Activated naive CD4-positive, alpha-beta T cell treated with anti-CD3 and anti-CD28 coated beads, Interleukin-2, amount 50 U/mL, for 72 hours (primary cell): Measurements from ENCODE around the gene ARHGAP4. TPM values are rescaled to one million over a fixed set of nuclear protein-coding genes. Genes with fewer than 3 reads are reported as not detected.

Source experiments
- ATAC-seq, 2 donors: fragments of 150-1000 bp; cut with Tn5 transposase; 2 replicates each; pipeline ENCODE4 v1.10.0; 2021; ENCODE audit warnings: mild to moderate bottlenecking in 2 of 2, moderate library complexity in 2 of 2
- DNase-seq, 2 donors: peaks; one replicate each; pipeline ENCODE4 v3.0.0; 2021 to 2022; ENCODE audit warnings: low spot score in 2 of 2
- H3K27ac Mint-ChIP-seq, 2 donors: one replicate each; pipeline ENCODE4 v1.8.0; 2022; ENCODE audit warnings: mild to moderate bottlenecking in 2 of 2, mixed read lengths in 2 of 2
- H3K36me3 Mint-ChIP-seq, 2 donors: one replicate each; pipeline ENCODE4 v1.8.0; 2022; ENCODE audit warnings: mixed read lengths in 2 of 2
- H3K9me3 Mint-ChIP-seq, 2 donors: one replicate each; pipeline ENCODE4 v1.8.0; 2022; ENCODE audit warnings: mixed read lengths in 2 of 2
- total RNA-seq, 2 donors: library from RNA; stranded (reverse); gene quantifications; one replicate each; pipeline ENCODE4 v1.2.3, GENCODE V29; 2022

ARHGAP4 gene
- total RNA-seq, 2 donors from 2014 or later, result 90.0 to 138 TPM

- H3K9me3 Mint-ChIP-seq, result no peaks in the 10 kb centered on the region
- DNase-seq, result no peak
- H3K36me3 Mint-ChIP-seq, result peaks cover 12 to 15% of the 10 kb centered on the region in 2 donors
- peak overlapping the region; percentile 94 to 97 for H3K27ac Mint-ChIP-seq
- no peak for ATAC-seq
Measured at GRCh38 chrX:153924149-153924861, 1.8 kb downstream of the ARHGAP4 start.

DNA sequence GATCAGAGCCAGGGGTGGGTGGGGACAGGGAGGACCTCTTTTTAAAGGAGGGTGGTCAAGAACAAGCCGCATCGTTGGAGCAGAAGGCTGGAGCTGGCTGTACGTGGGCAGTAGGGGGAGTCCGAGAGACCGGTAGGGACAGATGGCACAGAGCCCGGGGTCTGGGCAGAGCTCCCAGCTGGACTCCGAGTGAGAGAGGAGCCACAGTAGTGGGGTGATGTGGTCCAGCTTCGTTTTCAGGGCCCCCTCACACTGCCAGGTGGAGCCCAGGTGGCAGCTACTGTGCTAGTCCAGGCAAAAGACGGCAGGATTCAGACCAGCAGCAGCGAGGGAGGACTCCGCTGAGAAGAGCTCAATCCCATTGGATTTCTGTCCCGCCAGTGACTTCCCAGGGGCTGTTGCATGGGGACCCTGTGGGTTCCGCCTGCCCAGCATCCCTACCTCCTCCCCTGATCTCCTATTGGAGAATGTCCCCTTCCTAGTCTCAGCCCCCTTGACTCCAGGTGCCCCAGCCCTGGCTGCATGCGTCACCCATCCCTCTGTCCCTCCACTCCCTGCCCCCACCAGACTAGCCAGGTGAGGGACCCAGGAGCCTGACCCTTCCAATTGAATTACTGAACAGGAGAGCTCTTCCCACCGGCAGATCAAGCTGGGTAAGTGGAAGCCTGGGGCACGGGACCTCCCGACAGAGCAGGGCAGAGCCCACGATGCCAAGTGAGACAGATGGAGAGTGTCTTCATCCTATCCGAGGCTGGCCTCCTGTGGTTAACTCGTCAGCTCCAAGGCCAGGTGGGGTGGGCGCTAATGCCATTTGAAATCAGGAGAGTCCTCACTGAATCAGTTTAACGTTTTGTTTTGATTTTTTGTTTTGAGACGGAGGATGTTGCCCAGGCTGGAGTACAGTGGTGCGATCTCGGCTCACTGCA, 2.9 kb downstream of the ARHGAP4 start:
- no peaks in the 10 kb centered on the region for H3K9me3 Mint-ChIP-seq
- no peak for ATAC-seq
- H3K36me3 Mint-ChIP-seq, result peaks cover 12 to 15% of the 10 kb centered on the region in 2 donors
- H3K27ac Mint-ChIP-seq, result peak overlapping the region; percentile 60 to 94
- no peak for DNase-seq

- Mint-ChIP-seq H3K27ac (peak overlapping the region; percentile 44 to 94), H3K36me3 (peaks cover 15 to 17% of the 10 kb centered on the region in 2 donors), H3K9me3 (no peaks in the 10 kb centered on the region)
- ATAC-seq (no peak), DNase-seq (no peak)
Measured at GRCh38 chrX:153921511-153922446, 4.3 kb downstream of the ARHGAP4 start.

DNA sequence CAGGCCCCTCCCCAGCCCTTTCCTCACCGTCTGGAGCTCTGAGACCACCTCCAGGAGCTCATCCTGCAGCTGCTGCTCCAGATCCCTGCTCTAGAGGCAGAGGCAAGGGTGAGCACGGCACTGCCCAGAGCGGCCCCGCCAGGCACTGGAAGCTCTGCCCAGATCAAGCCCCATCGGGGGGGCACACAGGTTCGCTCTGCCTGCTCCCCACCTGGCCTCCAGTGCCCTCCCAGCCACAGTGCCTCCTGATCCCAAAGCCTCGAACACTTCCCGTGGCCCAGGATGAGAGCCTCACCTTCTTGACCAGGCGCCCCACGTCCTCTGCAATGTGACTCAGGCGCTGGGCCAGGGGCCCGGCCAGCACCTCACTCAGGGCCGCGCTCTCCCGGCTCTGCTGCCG, 5.0 kb downstream of the ARHGAP4 start:
- no peaks in the 10 kb centered on the region for H3K9me3 Mint-ChIP-seq
- peaks cover 15 to 17% of the 10 kb centered on the region in 2 donors for H3K36me3 Mint-ChIP-seq

GRCh38 chrX:153920546-153920945, 5.5 kb downstream of the ARHGAP4 start:
- Mint-ChIP-seq H3K27ac (no peak overlapping the region), H3K36me3 (peaks cover 14% of the 10 kb centered on the region in 2 donors), H3K9me3 (no peaks in the 10 kb centered on the region)
- ATAC-seq, result no peak
- DNase-seq, result no peak

More for the DNA sequence above, 5.0 kb downstream of the ARHGAP4 start:
- ATAC-seq (no peak), DNase-seq (no peak)
- H3K27ac Mint-ChIP-seq, result peak overlapping the region in 1 of 2 donors; percentile 74

GRCh38 chrX:153919281-153919680, 6.8 kb downstream of the ARHGAP4 start:
- H3K27ac Mint-ChIP-seq, result no peak overlapping the region
- no peak for ATAC-seq
- DNase-seq, result no peak
- no peaks in the 10 kb centered on the region for H3K9me3 Mint-ChIP-seq
- H3K36me3 Mint-ChIP-seq, result peaks cover 2 to 8% of the 10 kb centered on the region in 2 donors

DNA sequence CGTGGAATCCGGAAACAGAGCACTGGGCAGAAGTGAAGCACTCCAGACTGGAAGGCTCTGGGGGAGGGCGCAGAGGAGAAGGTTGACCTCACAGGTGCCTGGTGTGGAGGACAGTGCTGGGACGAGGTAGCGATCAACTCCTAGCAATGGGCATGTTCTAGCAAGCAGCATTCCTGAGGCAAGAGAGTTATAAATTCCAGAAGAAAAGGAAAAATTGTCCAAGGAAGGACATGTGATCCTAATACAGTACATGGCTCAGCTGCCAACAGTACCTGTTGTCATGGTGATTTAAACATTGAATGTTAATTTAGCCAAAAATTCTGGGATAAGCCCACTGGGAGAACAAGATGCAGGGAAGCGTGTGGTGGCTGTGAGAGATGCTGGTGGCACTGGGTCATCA, 8.2 kb downstream of the ARHGAP4 start:
- Mint-ChIP-seq H3K36me3 (peaks cover 0 to 6% of the 10 kb centered on the region in 2 donors), H3K9me3 (no peaks in the 10 kb centered on the region), H3K27ac (no peak overlapping the region)
- DNase-seq, result no peak
- ATAC-seq, result no peak

GRCh38 chrX:153913701-153914100, 12.4 kb downstream of the ARHGAP4 start:
- no peak for DNase-seq
- H3K36me3 Mint-ChIP-seq, result peaks cover 0 to 6% of the 10 kb centered on the region in 2 donors
- H3K9me3 Mint-ChIP-seq, result no peaks in the 10 kb centered on the region
- no peak overlapping the region for H3K27ac Mint-ChIP-seq
- no peak for ATAC-seq

- Mint-ChIP-seq H3K27ac (no peak overlapping the region), H3K9me3 (no peaks in the 10 kb centered on the region), H3K36me3 (peaks cover 0 to 6% of the 10 kb centered on the region in 2 donors)
- no peak for DNase-seq
- no peak for ATAC-seq
Measured at GRCh38 chrX:153913211-153913610, 12.9 kb downstream of the ARHGAP4 start.

GRCh38 chrX:153911798-153912197, 14.3 kb downstream of the ARHGAP4 start:
- no peaks in the 10 kb centered on the region for H3K36me3 Mint-ChIP-seq
- no peaks in the 10 kb centered on the region for H3K9me3 Mint-ChIP-seq
- ATAC-seq, result no peak
- no peak for DNase-seq
- peak overlapping the region; percentile 30 to 66 for H3K27ac Mint-ChIP-seq

DNA sequence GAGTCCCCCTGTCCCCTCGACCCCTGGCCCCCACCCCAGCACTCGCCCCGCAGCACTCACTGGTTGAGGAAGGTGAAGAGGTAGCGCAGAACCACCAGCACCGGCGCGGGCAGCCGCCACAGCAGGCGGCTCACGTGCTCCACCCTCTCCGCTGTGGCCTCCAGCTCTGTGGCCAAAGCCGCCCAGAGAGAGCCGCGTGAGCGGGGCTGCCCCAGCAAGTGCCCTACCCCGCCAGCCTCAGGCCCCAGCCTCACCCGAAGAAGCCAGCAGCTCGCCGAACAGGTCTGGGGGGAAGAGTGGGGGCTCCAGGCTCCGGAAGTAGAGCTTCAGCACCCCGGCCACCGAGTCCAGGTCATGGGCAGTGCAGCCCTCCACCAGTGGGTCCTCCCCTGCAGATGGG, 15.6 kb downstream of the ARHGAP4 start:
- ATAC-seq, result no peak
- H3K9me3 Mint-ChIP-seq, result no peaks in the 10 kb centered on the region
- DNase-seq, result no peak
- H3K27ac Mint-ChIP-seq, result no peak overlapping the region
- no peaks in the 10 kb centered on the region for H3K36me3 Mint-ChIP-seq

DNA sequence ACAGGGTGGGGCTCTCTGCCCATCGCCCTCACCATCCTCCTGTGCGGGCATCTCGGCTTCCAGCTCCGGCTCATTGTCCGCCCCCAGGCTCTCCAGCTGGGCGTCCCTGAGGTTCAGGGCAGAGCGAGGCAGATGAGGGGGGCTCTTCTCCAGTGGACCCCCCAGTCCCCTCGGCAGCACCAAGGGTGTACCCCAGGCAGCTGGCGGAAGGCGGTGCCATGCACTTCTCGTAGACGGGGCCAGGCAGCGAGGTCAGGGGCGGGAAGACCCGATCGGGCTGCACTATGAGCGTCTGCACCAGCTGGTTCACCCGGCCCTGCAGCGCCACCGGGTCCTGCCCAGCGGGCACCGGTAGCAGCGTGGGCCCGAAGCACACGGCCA, 16.1 kb downstream of the ARHGAP4 start:
- no peaks in the 10 kb centered on the region for H3K36me3 Mint-ChIP-seq

GRCh38 chrX:153909024-153909979, 16.8 kb downstream of the ARHGAP4 start:
- no peaks in the 10 kb centered on the region for H3K36me3 Mint-ChIP-seq
- H3K27ac Mint-ChIP-seq, result no peak overlapping the region
- DNase-seq (no peak), ATAC-seq (peak in 1 of 2 donors; percentile 35)
- H3K9me3 Mint-ChIP-seq, result no peaks in the 10 kb centered on the region

More for the DNA sequence above, 16.1 kb downstream of the ARHGAP4 start:
- no peaks in the 10 kb centered on the region for H3K9me3 Mint-ChIP-seq
- no peak overlapping the region for H3K27ac Mint-ChIP-seq
- DNase-seq (no peak), ATAC-seq (no peak)

- no peak overlapping the region for H3K27ac Mint-ChIP-seq
- no peak for DNase-seq
- ATAC-seq, result no peak
- no peaks in the 10 kb centered on the region for H3K36me3 Mint-ChIP-seq
- H3K9me3 Mint-ChIP-seq, result no peaks in the 10 kb centered on the region
Measured at GRCh38 chrX:153908219-153908860, 17.7 kb downstream of the ARHGAP4 start.

DNA sequence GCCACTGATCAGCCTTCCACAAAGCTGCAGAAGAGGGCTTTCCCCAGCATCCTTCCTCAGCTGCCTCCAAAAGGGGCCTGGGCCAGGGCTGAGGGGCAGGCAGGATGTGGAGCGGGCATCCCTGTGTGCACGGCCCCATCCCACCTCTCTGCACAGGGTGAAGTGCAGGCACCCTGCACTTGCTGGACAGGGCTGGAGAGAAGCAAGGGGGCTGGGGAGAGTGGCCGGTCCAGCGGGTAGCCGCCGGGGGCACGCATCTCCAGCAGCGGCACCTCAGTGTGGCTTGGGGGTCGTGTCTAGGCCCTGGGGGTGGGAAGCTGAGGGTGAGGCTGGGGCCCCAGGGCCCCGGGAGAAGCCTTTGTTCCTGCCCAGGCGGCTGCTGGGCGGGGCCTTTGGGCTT, 18.6 kb downstream of the ARHGAP4 start:
- Mint-ChIP-seq H3K27ac (no peak overlapping the region), H3K9me3 (no peaks in the 10 kb centered on the region), H3K36me3 (no peaks in the 10 kb centered on the region)
- DNase-seq (no peak), ATAC-seq (no peak)
